GM21528 (cell line): ENCODE data around the gene RWDD4.

Experiments
- ATAC-seq: cut with Tn5 transposase; IDR thresholded peaks from one replicate; pipeline ENCODE4 v1.9.1; 2021; ENCODE audit warnings: mild to moderate bottlenecking, moderate library complexity; ENCODE audit not compliant: unreplicated experiment, low FRiP score

The RWDD4 gene

GRCh38 chr4:183659029-183659871 is at the start of gene RWDD4, which contains the start of gene TRAPPC11:
Gene RWDD4 (minus strand): TSS chr4:183659185. CDS start chr4:183658952, 233 bp downstream.
Gene TRAPPC11 (plus strand): TSS chr4:183659293. CDS start chr4:183663868, 4,575 bp downstream.
- ATAC-seq, result peak; percentile 99

GRCh38 chr4:183702492-183702891 is 43.5 kb upstream of the RWDD4 start:
- ATAC-seq, result no peak

GRCh38 chr4:183700407-183700806 is 41.4 kb upstream of the RWDD4 start:
- no peak for ATAC-seq

GRCh38 chr4:183698909-183699308 is 39.9 kb upstream of the RWDD4 start:
- ATAC-seq, result no peak

GRCh38 chr4:183691897-183692296 is 32.9 kb upstream of the RWDD4 start:
- ATAC-seq, result no peak

- ATAC-seq, result no peak
Observed at GRCh38 chr4:183691006-183691405, 32.0 kb upstream of the RWDD4 start.

- ATAC-seq, result no peak
Observed at GRCh38 chr4:183688216-183688615, 29.2 kb upstream of the RWDD4 start.

- ATAC-seq, result no peak
Observed at GRCh38 chr4:183686461-183686860, 27.5 kb upstream of the RWDD4 start.

- no peak for ATAC-seq
Observed at GRCh38 chr4:183681119-183681518, 22.1 kb upstream of the RWDD4 start.

GRCh38 chr4:183675625-183676024 is 16.6 kb upstream of the RWDD4 start:
- ATAC-seq, result no peak

GRCh38 chr4:183674153-183674552 is 15.2 kb upstream of the RWDD4 start:
- no peak for ATAC-seq

GRCh38 chr4:183670960-183671555 is 12.1 kb upstream of the RWDD4 start:
- ATAC-seq, result no peak

GRCh38 chr4:183670251-183670650 is 11.3 kb upstream of the RWDD4 start:
- ATAC-seq, result no peak

GRCh38 chr4:183666088-183666487 is 7.1 kb upstream of the RWDD4 start:
- ATAC-seq, result no peak

- no peak for ATAC-seq
Observed at GRCh38 chr4:183659872-183660242, 872 bp upstream of the RWDD4 start.

GRCh38 chr4:183658362-183659028 is 490 bp downstream of the RWDD4 start:
- ATAC-seq, result peak; percentile 36

- ATAC-seq, result no peak
Observed at GRCh38 chr4:183657564-183657963, 1.4 kb downstream of the RWDD4 start.

GRCh38 chr4:183645326-183645725 is 13.7 kb downstream of the RWDD4 start:
- no peak for ATAC-seq

GRCh38 chr4:183639291-183639690 is 19.7 kb downstream of the RWDD4 start:
- no peak for ATAC-seq

- no peak for ATAC-seq
Observed at GRCh38 chr4:183638436-183638835, 20.5 kb downstream of the RWDD4 start.

- no peak for ATAC-seq
Observed at GRCh38 chr4:183637461-183637860, 21.5 kb downstream of the RWDD4 start.
